ENCODE measurements around the gene LINS1.
"Not testable (repeated sequence)": the region's sequence is repeated elsewhere in the genome, so short reads cannot be mapped to it uniquely, and the experiment has no call there.

Gene LINS1

DNA sequence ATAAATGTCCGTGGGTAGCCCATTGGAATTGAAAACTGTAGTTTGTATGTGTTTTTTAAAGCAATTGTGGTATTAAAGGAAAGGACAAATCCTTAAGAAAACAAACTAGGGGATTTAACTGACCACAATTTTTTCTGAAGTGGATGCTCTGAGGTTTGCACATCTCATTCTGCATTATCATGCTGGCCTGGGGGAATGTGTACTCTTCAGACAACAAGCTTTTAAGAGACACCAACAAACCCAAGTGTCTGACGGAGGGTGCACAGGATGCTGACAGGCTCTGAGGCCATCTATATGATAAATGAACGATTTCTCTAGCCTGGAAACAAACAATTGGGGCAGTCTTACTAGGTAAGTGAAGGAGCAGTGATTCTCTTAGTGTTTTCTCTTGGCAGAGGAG, 9.1 kb downstream of the LINS1 start:
- DNase-seq: no peak
- H3K36me3 ChIP-seq: no peaks in the 10 kb centered on the region; the same call in 1 of the 2 replicates

GRCh38 chr15:100591835-100592234, 10.1 kb downstream of the LINS1 start:
- TF ChIP-seq, protein P1, sequence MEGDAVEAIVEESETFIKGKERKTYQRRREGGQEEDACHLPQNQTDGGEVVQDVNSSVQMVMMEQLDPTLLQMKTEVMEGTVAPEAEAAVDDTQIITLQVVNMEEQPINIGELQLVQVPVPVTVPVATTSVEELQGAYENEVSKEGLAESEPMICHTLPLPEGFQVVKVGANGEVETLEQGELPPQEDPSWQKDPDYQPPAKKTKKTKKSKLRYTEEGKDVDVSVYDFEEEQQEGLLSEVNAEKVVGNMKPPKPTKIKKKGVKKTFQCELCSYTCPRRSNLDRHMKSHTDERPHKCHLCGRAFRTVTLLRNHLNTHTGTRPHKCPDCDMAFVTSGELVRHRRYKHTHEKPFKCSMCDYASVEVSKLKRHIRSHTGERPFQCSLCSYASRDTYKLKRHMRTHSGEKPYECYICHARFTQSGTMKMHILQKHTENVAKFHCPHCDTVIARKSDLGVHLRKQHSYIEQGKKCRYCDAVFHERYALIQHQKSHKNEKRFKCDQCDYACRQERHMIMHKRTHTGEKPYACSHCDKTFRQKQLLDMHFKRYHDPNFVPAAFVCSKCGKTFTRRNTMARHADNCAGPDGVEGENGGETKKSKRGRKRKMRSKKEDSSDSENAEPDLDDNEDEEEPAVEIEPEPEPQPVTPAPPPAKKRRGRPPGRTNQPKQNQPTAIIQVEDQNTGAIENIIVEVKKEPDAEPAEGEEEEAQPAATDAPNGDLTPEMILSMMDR (IDR thresholded peaks at IDR 0.05; ENCODE audit: low read depth, low read length): no peak
- Histone ChIP-seq H3K4me3 (ENCODE audit: low read depth, low read length) (no peak overlapping the region), H3K36me3 (no peaks in the 10 kb centered on the region), H3K9me3 (ENCODE audit: severe bottlenecking) (peaks cover 12% of the 10 kb centered on the region), H3K27me3 (ENCODE audit: insufficient read depth, low read depth, severe bottlenecking) (no peaks in the 10 kb centered on the region), H3K27ac (no peak overlapping the region)
- DNase-seq: no peak

More for the DNA sequence above, 9.1 kb downstream of the LINS1 start:
- TF ChIP-seq, protein P1 (IDR thresholded peaks at IDR 0.05; ENCODE audit: low read depth, low read length): no peak
- Histone ChIP-seq H3K9me3 (ENCODE audit: severe bottlenecking) (peaks cover 8% of the 10 kb centered on the region), H3K4me3 (ENCODE audit: low read depth, low read length) (no peak overlapping the region), H3K27ac (no peak overlapping the region), H3K27me3 (ENCODE audit: insufficient read depth, low read depth, severe bottlenecking) (no peaks in the 10 kb centered on the region)

- not testable (repeated sequence) for H3K36me3 ChIP-seq; H3K27ac ChIP-seq; H3K27me3 ChIP-seq (ENCODE audit: insufficient read depth, low read depth, severe bottlenecking); H3K4me3 ChIP-seq (ENCODE audit: low read depth, low read length); DNase-seq
- H3K9me3 ChIP-seq (ENCODE audit: severe bottlenecking): peaks cover 12% of the 10 kb centered on the region
These were observed 10.8 kb downstream of the LINS1 start for GRCh38 chr15:100591163-100591562.

- H3K36me3 ChIP-seq: peaks cover 5% of the 10 kb centered on the region
- H3K4me3 ChIP-seq (ENCODE audit: low read depth, low read length): no peak overlapping the region
- H3K9me3 ChIP-seq (ENCODE audit: severe bottlenecking): peaks cover 12% of the 10 kb centered on the region
- TF ChIP-seq, protein P1 (IDR thresholded peaks at IDR 0.05; ENCODE audit: low read depth, low read length): no peak
- H3K27me3 ChIP-seq (ENCODE audit: insufficient read depth, low read depth, severe bottlenecking): no peaks in the 10 kb centered on the region
- DNase-seq: no peak
- no peak overlapping the region for H3K27ac ChIP-seq
These were observed 13.2 kb downstream of the LINS1 start for GRCh38 chr15:100588638-100589242.

DNA sequence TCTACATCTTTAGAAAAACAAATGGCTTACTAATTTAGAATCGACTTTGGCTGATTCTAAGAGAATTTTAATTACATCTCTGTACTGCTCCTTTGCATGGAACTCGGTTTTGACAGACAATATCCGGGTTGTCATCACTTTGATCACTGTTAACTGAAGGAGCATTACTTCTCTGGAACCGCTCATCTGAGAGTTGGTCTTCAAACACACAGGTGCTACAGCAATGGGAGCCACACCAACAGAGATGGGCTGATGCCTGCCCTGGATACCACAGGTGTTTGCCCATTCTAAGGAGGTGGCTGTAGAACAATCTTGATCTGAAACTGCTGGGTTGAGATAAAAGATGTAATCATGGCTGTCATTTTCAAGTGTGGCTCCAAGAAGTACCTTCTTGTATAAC, 21.6 kb downstream of the LINS1 start:
- Histone ChIP-seq H3K27ac (no peak overlapping the region), H3K27me3 (ENCODE audit: insufficient read depth, low read depth, severe bottlenecking) (no peaks in the 10 kb centered on the region), H3K4me3 (ENCODE audit: low read depth, low read length) (no peak overlapping the region), H3K9me3 (ENCODE audit: severe bottlenecking) (no peaks in the 10 kb centered on the region), H3K36me3 (peaks cover 4% of the 10 kb centered on the region; the same call in 1 of the 2 replicates)
- DNase-seq: no peak
- TF ChIP-seq, protein P1 (IDR thresholded peaks at IDR 0.05; ENCODE audit: low read depth, low read length): no peak

DNA sequence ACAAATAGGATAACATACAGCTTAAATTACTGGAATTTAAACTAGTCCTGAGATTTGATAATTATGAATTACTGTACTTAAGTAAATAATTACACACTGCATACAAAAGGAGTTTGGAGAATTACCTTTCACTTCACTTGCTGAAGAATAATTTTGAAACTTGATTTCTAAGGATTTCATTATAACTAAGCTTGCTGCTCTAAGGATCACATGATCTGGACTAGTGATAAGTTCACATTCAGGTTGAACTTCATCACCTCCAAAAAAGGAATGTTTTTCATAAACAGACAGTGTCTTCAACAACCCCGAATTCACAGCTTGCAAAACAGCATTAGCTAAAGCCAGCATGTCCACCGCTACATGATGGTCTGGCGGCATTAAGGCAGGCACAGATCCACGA, 28.5 kb downstream of the LINS1 start:
- no peak overlapping the region for H3K27ac ChIP-seq
- TF ChIP-seq, protein P1 (IDR thresholded peaks at IDR 0.05; ENCODE audit: low read depth, low read length): no peak
- no peak overlapping the region for H3K4me3 ChIP-seq (ENCODE audit: low read depth, low read length)
- no peaks in the 10 kb centered on the region for H3K9me3 ChIP-seq (ENCODE audit: severe bottlenecking)
- no peak for DNase-seq
- H3K27me3 ChIP-seq (ENCODE audit: insufficient read depth, low read depth, severe bottlenecking): no peaks in the 10 kb centered on the region
- H3K36me3 ChIP-seq: peaks cover 30% of the 10 kb centered on the region
